HCT116 (cell line): ENCODE measurements around the gene NAALAD2. TPM values are rescaled to one million over a fixed set of nuclear protein-coding genes. Genes with fewer than 3 reads are reported as not detected.

ENCODE experiments used
- ATAC-seq: fragments of 200-7000 bp; cut with Tn5 transposase; 2 replicates; pipeline ENCODE4 v1.9.1; 2020; ENCODE audit warnings: mild to moderate bottlenecking, moderate library complexity
- BruUV-seq: library from RNA; stranded (reverse); fragments of 400-500 nt; replicated peaks from 2 replicates; lab custom pipeline; 2021; lab: Mats Ljungman, UMichigan
- CTCF ChIA-PET: fragments of 300-600 bp; sonication (Branson Sonifier 250); formaldehyde crosslinking; loops from one replicate; lab custom pipeline; 2021; ENCODE audit warnings: antibody characterized with exemption; lab: Charles Lee
- POLR2A ChIA-PET: fragments of 300-600, 350-600 bp; sonication (Branson Sonifier 250); formaldehyde crosslinking; loops from one replicate; lab custom pipeline; 2021; ENCODE audit warnings: antibody characterized with exemption; lab: Charles Lee
- RAD21 ChIA-PET, 2 experiments: fragments of 300-600 bp; sonication (Branson Sonifier 250); formaldehyde crosslinking; loops; one replicate each; lab custom pipeline; 2023; ENCODE audit warnings: low total read pairs in 2 of 2; ENCODE audit not compliant: uncharacterized antibody in 2 of 2, unreplicated experiment in 2 of 2, low non-redundant PET in 1 of 2; lab: Charles Lee
- DNase-seq: peaks from one replicate; pipeline ENCODE4 v3.0.0-alpha.2; 2010; ENCODE audit warnings: low read depth, low spot score
- H2AFZ ChIP-seq: fragments of 200-600 bp; shearing (Covaris generic), sonication (generic); 2 replicates; pipeline ENCODE4 v1.6.1; 2017; ENCODE audit warnings: low read depth, mixed run types, mixed read lengths, antibody characterized with exemption, low read length; ENCODE audit not compliant: poor library complexity, severe bottlenecking
- H3K27ac ChIP-seq: 2 replicates; pipeline ENCODE4 v1.5.1; 2012; ENCODE audit warnings: low read depth, low read length
- H3K27me3 ChIP-seq: fragments of 200-600 bp; sonication (generic); 2 replicates; pipeline ENCODE4 v1.6.1; 2016; ENCODE audit warnings: mixed run types, low read length, mixed read lengths; ENCODE audit not compliant: insufficient read depth
- H3K36me3 ChIP-seq, 2 experiments: fragments of 200-500 bp in 1 of 2; fragments of 200-600 bp in 1 of 2; sonication (Bioruptor generic) in 1 of 2; sonication (generic) in 1 of 2; 2 replicates each; pipeline versions ENCODE4 v1.5.1 to v1.6.1; 2014 to 2016; ENCODE audit warnings: low read length in 2 of 2, inconsistent platforms in 1 of 2, mixed read lengths in 1 of 2, mixed run types in 1 of 2; ENCODE audit not compliant: insufficient read depth in 2 of 2, control insufficient read depth in 1 of 2
- H3K4me1 ChIP-seq, 2 experiments: fragments of 200-600 bp in 1 of 2; sonication (generic) in 1 of 2; 2 replicates each; pipeline versions ENCODE4 v1.5.1 to v1.6.1; 2012 to 2017; ENCODE audit warnings: low read length in 2 of 2, inconsistent platforms in 1 of 2, mild to moderate bottlenecking in 1 of 2, mixed read lengths in 1 of 2, mixed run types in 1 of 2, moderate library complexity in 1 of 2; ENCODE audit not compliant: insufficient read depth in 2 of 2, control insufficient read depth in 1 of 2
- H3K4me2 ChIP-seq: fragments of 200-600 bp; sonication (generic); 2 replicates; pipeline ENCODE4 v1.6.1; 2017; ENCODE audit warnings: mixed run types, low read length, mixed read lengths
- H3K4me3 ChIP-seq, 2 experiments: fragments of 200-600 bp in 1 of 2; sonication (generic) in 1 of 2; replicated peaks in 1 of 2; 2 replicates each; pipeline ENCODE4 v1.5.1; 2011 to 2016; ENCODE audit warnings: low read length in 2 of 2, control low read depth in 1 of 2, low read depth in 1 of 2, mild to moderate bottlenecking in 1 of 2, mixed read lengths in 1 of 2, mixed run types in 1 of 2
- H3K79me2 ChIP-seq: fragments of 200-600 bp; sonication (generic); 2 replicates; pipeline ENCODE4 v1.6.1; 2017; ENCODE audit warnings: mild to moderate bottlenecking, mixed run types, low read length, moderate library complexity, mixed read lengths; ENCODE audit not compliant: insufficient read depth
- H3K9ac ChIP-seq: fragments of 200-600 bp; sonication (generic); 2 replicates; pipeline ENCODE4 v1.6.1; 2016; ENCODE audit warnings: low read length, mixed read lengths
- H3K9me2 ChIP-seq: fragments of 200-600 bp; sonication (generic), shearing (Covaris generic); 2 replicates; pipeline ENCODE4 v1.6.1; 2017; ENCODE audit warnings: mixed run types, mild to moderate bottlenecking, moderate library complexity; ENCODE audit not compliant: insufficient read depth
- H3K9me3 ChIP-seq, 2 experiments: fragments of 200-500 bp in 1 of 2; fragments of 200-600 bp in 1 of 2; sonication (Bioruptor generic) in 1 of 2; sonication (generic) in 1 of 2; 2 replicates each; pipeline ENCODE4 v1.6.1; 2014 to 2017; ENCODE audit warnings: low read length in 2 of 2, mixed read lengths in 2 of 2, inconsistent platforms in 1 of 2, low read depth in 1 of 2, mild to moderate bottlenecking in 1 of 2, mixed run types in 1 of 2, moderate library complexity in 1 of 2; ENCODE audit not compliant: control insufficient read depth in 1 of 2, insufficient read depth in 1 of 2
- H4K20me1 ChIP-seq: fragments of 200-600 bp; sonication (generic), shearing (Covaris generic); 2 replicates; pipeline ENCODE4 v1.6.1; 2017; ENCODE audit warnings: mixed run types, mild to moderate bottlenecking, moderate library complexity; ENCODE audit not compliant: insufficient read depth
- CEBPB ChIP-seq: IDR thresholded peaks from 2 replicates; pipeline ENCODE4 v1.6.1; 2012; ENCODE audit warnings: low read depth
- ELF1 ChIP-seq: IDR thresholded peaks from 2 replicates; pipeline ENCODE4 v1.6.1; 2012; ENCODE audit warnings: low read depth, borderline replicate concordance
- EZH2 ChIP-seq: fragments of 200-600 bp; sonication (generic); IDR thresholded peaks from 2 replicates; pipeline ENCODE4 v1.6.1; 2017; ENCODE audit warnings: antibody characterized with exemption, mixed run types
- EZH2phosphoT487 ChIP-seq: fragments of 200-600 bp; IDR thresholded peaks from 2 replicates; pipeline ENCODE4 v1.6.1; 2018; ENCODE audit warnings: antibody characterized with exemption, borderline replicate concordance
- REST ChIP-seq: IDR thresholded peaks from 2 replicates; pipeline ENCODE4 v1.6.1; 2012; ENCODE audit warnings: low read depth
- TCF7L2 ChIP-seq: IDR thresholded peaks from 2 replicates; pipeline ENCODE4 v1.7.0; 2011; ENCODE audit warnings: borderline replicate concordance, inconsistent platforms; ENCODE audit not compliant: insufficient read depth, insufficient read length; ENCODE audit errors: extremely low read depth
- ZFX ChIP-seq: fragments of 450-650 bp; IDR thresholded peaks from 2 replicates; pipeline ENCODE4 v1.6.1; 2017
- intact Hi-C: fragments of 100-400 bp; cut with micrococcal nuclease; formaldehyde crosslinking; loops from 2 replicates; pipeline ENCODE4 v1.10.0; 2022
- total RNA-seq: library from RNA; stranded (reverse); gene quantifications from one replicate; pipeline ENCODE4 v1.2.1, GENCODE V29; 2021; ENCODE audit not compliant: unreplicated experiment

The NAALAD2 gene
- total RNA-seq, 1 experiment from 2014 or later, result not detected

- no peak overlapping the region for H3K4me2 ChIP-seq
- H3K4me3 ChIP-seq, result no peak overlapping the region
- no peaks in the 10 kb centered on the region for H3K4me1 ChIP-seq
- H3K27ac ChIP-seq, result no peak overlapping the region
- BruUV-seq, result no TSS peak
- ChIA-PET POLR2A (no interaction called here), CTCF (no interaction called here), RAD21 (no interaction called here)
- no peaks in the 10 kb centered on the region for H3K9me3 ChIP-seq
- H3K36me3 ChIP-seq, result no peaks in the 10 kb centered on the region
- H4K20me1 ChIP-seq, result no peaks in the 10 kb centered on the region
- no peaks in the 10 kb centered on the region for H3K9me2 ChIP-seq
- no peak for ATAC-seq
- no peak for TF ChIP-seq REST
- no peak for TF ChIP-seq TCF7L2
- no peak for TF ChIP-seq CEBPB
- no peak for TF ChIP-seq ZFX
- no peak for TF ChIP-seq EZH2
- no peak for TF ChIP-seq ELF1
- no peak for TF ChIP-seq EZH2phosphoT487
- TF ChIP-seq, all 23 proteins: peak for 0
- Histone ChIP-seq H3K9ac (no peak overlapping the region), H3K79me2 (no peaks in the 10 kb centered on the region), H2AFZ (no peak overlapping the region), H3K27me3 (no peaks in the 10 kb centered on the region)
- no peak for DNase-seq
- intact Hi-C loops, result no loop called here
Measured at GRCh38 chr11:90179923-90180322, 45.5 kb downstream of the NAALAD2 start.
